ENCODE results near the gene FBXO45. TPM values are rescaled to one million over a fixed set of nuclear protein-coding genes. Genes with fewer than 3 reads are reported as not detected.

The FBXO45 gene
- total and polyA plus RNA-seq, 2 of the 4 experiments (the other 2 are of a cell fraction) = 3.8 to 5.0 TPM

- Histone ChIP-seq H3K9me3 (ENCODE audit: control insufficient read depth, insufficient read depth, low read length) (no peaks in the 10 kb centered on the region), H2BK5ac (ENCODE audit: low read depth, low read length, poor library complexity, severe bottlenecking) (no peak overlapping the region), H2AFZ (replicated peaks; ENCODE audit: low read length, poor library complexity) (no peak overlapping the region), H3K36me3 (ENCODE audit: control insufficient read depth, insufficient read depth, low read length) (no peaks in the 10 kb centered on the region), H3K4ac (ENCODE audit: low read depth, low read length) (no peak overlapping the region), H4K5ac (ENCODE audit: low read depth, low read length) (no peak overlapping the region), H3K4me2 (ENCODE audit: low read depth, low read length) (no peak overlapping the region), H4K20me1 (ENCODE audit: insufficient read depth, low read length) (no peaks in the 10 kb centered on the region), H3K9ac (ENCODE audit: low read depth, low read length) (no peak overlapping the region), H3K14ac (replicated peaks; ENCODE audit: low read depth, low read length) (no peak overlapping the region), H3K56ac (ENCODE audit: extremely low read depth, insufficient read depth, low read length) (no peak overlapping the region), H3K23ac (ENCODE audit: low read depth, low read length) (no peak overlapping the region), H4K8ac (ENCODE audit: low read depth in 2 of 2, low read length in 2 of 2) (no peak overlapping the region), H3K27me3 (ENCODE audit: control insufficient read depth, insufficient read depth, low read length) (peaks cover 3% of the 10 kb centered on the region), H2AK5ac (ENCODE audit: low read depth, low read length) (no peak overlapping the region), H3K9me1 (ENCODE audit: insufficient read depth, low read length) (no peaks in the 10 kb centered on the region), H3K4me1 (ENCODE audit: control insufficient read depth, insufficient read depth, low read length) (no peaks in the 10 kb centered on the region), H3K79me1 (ENCODE audit: low read depth in 1 of 2, low read length in 2 of 2) (no peaks in the 10 kb centered on the region), H3K4me3 (ENCODE audit: insufficient read depth, low read depth, low read length) (no peak overlapping the region), H2BK15ac (ENCODE audit: low read depth, low read length) (no peak overlapping the region), H2AK9ac (replicated peaks; ENCODE audit: low read depth, low read length, poor library complexity) (no peak overlapping the region), H2BK120ac (ENCODE audit: low read depth, low read length) (no peak overlapping the region), H2BK20ac (ENCODE audit: low read depth, low read length) (no peak overlapping the region), H3K18ac (ENCODE audit: low read depth, low read length) (no peak overlapping the region), H4K91ac (ENCODE audit: insufficient read depth, low read depth, low read length) (no peak overlapping the region), H3K27ac (ENCODE audit: insufficient read depth, low read length) (no peak overlapping the region)
- ATAC-seq (ENCODE audit: low read depth) (no peak), DNase-seq (no peak)
- ChIA-PET CTCF (no interaction called here), POLR2A (ENCODE audit: unreplicated experiment) (no interaction called here)
- in situ Hi-C loops (cut with MboI; ENCODE audit: low sequenced_read_pairs) (loop anchor here (25.0 kb wide), 1 partner anchor 342 kb away; the partner anchor contains the start of gene PIGZ), dilution Hi-C loops (cut with HindIII; ENCODE audit: low sequenced_read_pairs, unreplicated experiment) (no loop called here), intact Hi-C loops (cut with micrococcal nuclease) (no loop called here)
- BruUV-seq (replicated peaks) = no TSS peak
- TF ChIP-seq CTCF (conservative IDR thresholded peaks at IDR 0.05; ENCODE audit: low read depth, low read length) (no peak), MAFK (IDR thresholded peaks at IDR 0.05; ENCODE audit: low read depth, low read length) (no peak), POLR2A (IDR thresholded peaks at IDR 0.05; ENCODE audit: low read depth, low read length) (no peak), RCOR1 (IDR thresholded peaks at IDR 0.05; ENCODE audit: insufficient replicate concordance, low read length) (no peak), RAD21 (IDR thresholded peaks at IDR 0.05; ENCODE audit: low read length) (no peak), CHD1 (IDR thresholded peaks at IDR 0.05; ENCODE audit: low read depth, low read length) (no peak), MXI1 (IDR thresholded peaks at IDR 0.05; ENCODE audit: borderline replicate concordance, low read depth, low read length) (no peak)
- WGBS, 2 experiments (ENCODE audit: extremely low coverage in 2 of 2, insufficient read length in 1 of 2) = no CpG with 5 or more reads among the region's 2 CpGs
Observed at GRCh38 chr3:196620684-196621083, 52.2 kb downstream of the FBXO45 start.
